Measurements from ENCODE around the gene C14orf93.

The C14orf93 gene

GRCh38 chr14:23000860-23001259, 9.1 kb downstream of the C14orf93 start:
- TF ChIP-seq REST (IDR thresholded peaks at IDR 0.05; ENCODE audit: insufficient read depth in 1 of 2, low read depth in 2 of 2, low read length in 2 of 2) = no peak
- no peak for TF ChIP-seq POLR2AphosphoS5 (IDR thresholded peaks at IDR 0.05; ENCODE audit: low read depth, low read length)
- no peak for TF ChIP-seq TAF1 (IDR thresholded peaks at IDR 0.05; ENCODE audit: borderline replicate concordance, insufficient read depth, low read length)

GRCh38 chr14:22998329-22999012, 11.5 kb downstream of the C14orf93 start:
- TF ChIP-seq POLR2AphosphoS5 (IDR thresholded peaks at IDR 0.05; ENCODE audit: low read depth, low read length) (no peak), REST (IDR thresholded peaks at IDR 0.05; ENCODE audit: insufficient read depth in 1 of 2, low read depth in 2 of 2, low read length in 2 of 2) (no peak), FOXP2 (optimal IDR thresholded peaks at IDR 0.05; ENCODE audit: borderline replicate concordance, extremely low read depth, extremely low read length, insufficient read depth) (no peak), TAF1 (IDR thresholded peaks at IDR 0.05; ENCODE audit: borderline replicate concordance, insufficient read depth, low read length) (no peak), SIN3A (IDR thresholded peaks at IDR 0.05; ENCODE audit: borderline replicate concordance, insufficient read depth, low read length) (no peak)

- TF ChIP-seq REST (IDR thresholded peaks at IDR 0.05; ENCODE audit: insufficient read depth in 1 of 2, low read depth in 2 of 2, low read length in 2 of 2) (no peak), SIN3A (IDR thresholded peaks at IDR 0.05; ENCODE audit: borderline replicate concordance, insufficient read depth, low read length) (no peak), FOXP2 (optimal IDR thresholded peaks at IDR 0.05; ENCODE audit: borderline replicate concordance, extremely low read depth, extremely low read length, insufficient read depth) (no peak), POLR2AphosphoS5 (IDR thresholded peaks at IDR 0.05; ENCODE audit: low read depth, low read length) (no peak), TAF1 (IDR thresholded peaks at IDR 0.05; ENCODE audit: borderline replicate concordance, insufficient read depth, low read length) (no peak)
These were observed 12.1 kb downstream of the C14orf93 start for GRCh38 chr14:22997676-22998323.

- TF ChIP-seq SIN3A (IDR thresholded peaks at IDR 0.05; ENCODE audit: borderline replicate concordance, insufficient read depth, low read length) (no peak), TAF1 (IDR thresholded peaks at IDR 0.05; ENCODE audit: borderline replicate concordance, insufficient read depth, low read length) (no peak), POLR2AphosphoS5 (IDR thresholded peaks at IDR 0.05; ENCODE audit: low read depth, low read length) (no peak), FOXP2 (optimal IDR thresholded peaks at IDR 0.05; ENCODE audit: borderline replicate concordance, extremely low read depth, extremely low read length, insufficient read depth) (no peak), REST (IDR thresholded peaks at IDR 0.05; ENCODE audit: insufficient read depth in 1 of 2, low read depth in 2 of 2, low read length in 2 of 2) (no peak)
These were observed 12.9 kb downstream of the C14orf93 start for GRCh38 chr14:22996768-22997654.

All from PFSK-1 (cell line).